HG03520 (cell line): ENCODE measurements around the gene RAB34.

Experiments used
- ATAC-seq: cut with Tn5 transposase; IDR thresholded peaks from one replicate; pipeline ENCODE4 v1.9.1; 2021; ENCODE audit warnings: mild to moderate bottlenecking, moderate library complexity; ENCODE audit not compliant: unreplicated experiment

RAB34 gene

GRCh38 chr17:28712705-28713415 is 4.8 kb downstream of the RAB34 start:
- ATAC-seq, result no peak

- ATAC-seq, result no peak
Measured at GRCh38 chr17:28712032-28712704, 5.5 kb downstream of the RAB34 start.

- ATAC-seq, result no peak
Measured at GRCh38 chr17:28711723-28712031, 6.0 kb downstream of the RAB34 start, which contains the start of gene PROCA1. TSS of gene PROCA1 (minus strand) at chr17:28711888. CDS start at chr17:28711660, 228 bp downstream.

GRCh38 chr17:28710861-28711722 is 6.6 kb downstream of the RAB34 start:
- no peak for ATAC-seq

GRCh38 chr17:28707339-28707720 is 10.3 kb downstream of the RAB34 start:
- ATAC-seq, result no peak

- ATAC-seq, result no peak
Measured at GRCh38 chr17:28706471-28707338, 11.0 kb downstream of the RAB34 start.

- no peak for ATAC-seq
Measured at GRCh38 chr17:28705728-28706334, 11.8 kb downstream of the RAB34 start.

- no peak for ATAC-seq
Measured at GRCh38 chr17:28705074-28705659, 12.5 kb downstream of the RAB34 start.

GRCh38 chr17:28704219-28704858 is 13.3 kb downstream of the RAB34 start:
- ATAC-seq, result no peak

- ATAC-seq, result no peak
Measured at GRCh38 chr17:28703552-28704218, 14.0 kb downstream of the RAB34 start.

GRCh38 chr17:28702752-28703150 is 14.9 kb downstream of the RAB34 start:
- ATAC-seq, result no peak

- ATAC-seq, result no peak
Measured at GRCh38 chr17:28702026-28702751, 15.5 kb downstream of the RAB34 start.

- ATAC-seq, result no peak
Measured at GRCh38 chr17:28700830-28701492, 16.7 kb downstream of the RAB34 start.

- no peak for ATAC-seq
Measured at GRCh38 chr17:28700278-28700677, 17.4 kb downstream of the RAB34 start.

- ATAC-seq, result no peak
Measured at GRCh38 chr17:28698253-28698941, 19.3 kb downstream of the RAB34 start.

GRCh38 chr17:28693869-28694268 is 23.8 kb downstream of the RAB34 start:
- ATAC-seq, result no peak

- ATAC-seq, result no peak
Measured at GRCh38 chr17:28689011-28689410, 28.7 kb downstream of the RAB34 start.
